ENCODE measurements around the gene SPDYE5.

Gene SPDYE5

GRCh38 chr7:75531359-75531821, 39.3 kb downstream of the SPDYE5 start:
- DNase-seq (ENCODE audit: extremely low read depth, low read depth): no peak
- no peak for TF ChIP-seq CTCF (IDR thresholded peaks at IDR 0.05; ENCODE audit: low read depth, low read length)

- DNase-seq (ENCODE audit: extremely low read depth, low read depth): no peak
- no peak for TF ChIP-seq CTCF (IDR thresholded peaks at IDR 0.05; ENCODE audit: low read depth, low read length)
Observed at GRCh38 chr7:75532639-75533038, 40.5 kb downstream of the SPDYE5 start.

GRCh38 chr7:75533926-75534325, 41.8 kb downstream of the SPDYE5 start:
- TF ChIP-seq CTCF (IDR thresholded peaks at IDR 0.05; ENCODE audit: low read depth, low read length): no peak
- DNase-seq (ENCODE audit: extremely low read depth, low read depth): no peak

- peak; percentile 8 for DNase-seq (ENCODE audit: extremely low read depth, low read depth)
- TF ChIP-seq CTCF (IDR thresholded peaks at IDR 0.05; ENCODE audit: low read depth, low read length): no peak
Observed at GRCh38 chr7:75534727-75535307, 42.7 kb downstream of the SPDYE5 start.

- DNase-seq (ENCODE audit: extremely low read depth, low read depth): no peak
- no peak for TF ChIP-seq CTCF (IDR thresholded peaks at IDR 0.05; ENCODE audit: low read depth, low read length)
Observed at GRCh38 chr7:75536491-75536890, 44.4 kb downstream of the SPDYE5 start.

GRCh38 chr7:75536940-75537538, 44.9 kb downstream of the SPDYE5 start:
- DNase-seq (ENCODE audit: extremely low read depth, low read depth): no peak
- no peak for TF ChIP-seq CTCF (IDR thresholded peaks at IDR 0.05; ENCODE audit: low read depth, low read length)

- TF ChIP-seq CTCF (IDR thresholded peaks at IDR 0.05; ENCODE audit: low read depth, low read length): no peak
Observed at GRCh38 chr7:75537731-75538130, 45.6 kb downstream of the SPDYE5 start.

More at GRCh38 chr7:75537731-75538130, 45.6 kb downstream of the SPDYE5 start:
- DNase-seq (ENCODE audit: extremely low read depth, low read depth): no peak

Measured in AG09319 (cell line).